ENCODE data around the gene SH2B2. TPM values are rescaled to one million over a fixed set of nuclear protein-coding genes. Genes with fewer than 3 reads are reported as not detected.

Gene SH2B2
- total RNA-seq, 3 donors from 2014 or later, result 1.6 to 6.6 (median 4.0) TPM

DNA sequence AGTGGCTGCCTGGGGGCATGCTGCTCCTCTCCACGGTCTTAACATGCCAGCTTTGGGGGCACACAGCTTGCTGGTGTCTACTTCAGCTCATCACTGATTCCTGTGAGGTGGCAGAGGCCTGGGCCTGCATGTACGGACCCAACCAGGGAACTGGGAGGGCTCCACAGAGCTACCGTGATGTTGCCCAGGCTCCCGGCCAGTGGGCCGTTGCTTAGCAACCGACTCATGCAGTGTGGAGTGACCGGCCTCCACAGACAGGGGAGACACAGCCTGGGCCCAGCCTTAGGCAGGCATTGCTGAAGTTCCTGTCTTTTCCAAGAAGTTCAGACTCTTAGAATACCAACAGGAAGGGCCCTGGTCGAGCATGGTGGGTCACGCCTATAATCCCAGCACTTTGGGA lies 25.8 kb upstream of the SH2B2 start:
- intact Hi-C loops (cut with DNase I; ENCODE audit: low total_unique reads), result no loop called here
- Histone ChIP-seq H3K27me3 (no peaks in the 10 kb centered on the region), H3K4me3 (no peak overlapping the region), H3K36me3 (no peaks in the 10 kb centered on the region), H3K9me3 (no peaks in the 10 kb centered on the region), H3K27ac (no peak overlapping the region), H3K4me1 (no peaks in the 10 kb centered on the region)
- DNase-seq (ENCODE audit: low spot score in 2 of 2), result no peak
- TF ChIP-seq POLR2AphosphoS5 (IDR thresholded peaks at IDR 0.05), result no peak
- no peak for TF ChIP-seq CTCF (IDR thresholded peaks at IDR 0.05)
- no peak for TF ChIP-seq POLR2A (IDR thresholded peaks at IDR 0.05)

GRCh38 chr7:102261451-102261850 lies 25.2 kb upstream of the SH2B2 start:
- no peaks in the 10 kb centered on the region for H3K9me3 ChIP-seq
- H3K36me3 ChIP-seq, result no peaks in the 10 kb centered on the region
- H3K27me3 ChIP-seq, result no peaks in the 10 kb centered on the region
- H3K4me3 ChIP-seq, result no peak overlapping the region
- no peak for DNase-seq (ENCODE audit: low spot score in 2 of 2)
- no peaks in the 10 kb centered on the region for H3K4me1 ChIP-seq
- intact Hi-C loops (cut with DNase I; ENCODE audit: low total_unique reads), result no loop called here
- TF ChIP-seq CTCF (IDR thresholded peaks at IDR 0.05), result no peak
- no peak for TF ChIP-seq POLR2A (IDR thresholded peaks at IDR 0.05)
- TF ChIP-seq POLR2AphosphoS5 (IDR thresholded peaks at IDR 0.05), result no peak
- H3K27ac ChIP-seq, result no peak overlapping the region

DNA sequence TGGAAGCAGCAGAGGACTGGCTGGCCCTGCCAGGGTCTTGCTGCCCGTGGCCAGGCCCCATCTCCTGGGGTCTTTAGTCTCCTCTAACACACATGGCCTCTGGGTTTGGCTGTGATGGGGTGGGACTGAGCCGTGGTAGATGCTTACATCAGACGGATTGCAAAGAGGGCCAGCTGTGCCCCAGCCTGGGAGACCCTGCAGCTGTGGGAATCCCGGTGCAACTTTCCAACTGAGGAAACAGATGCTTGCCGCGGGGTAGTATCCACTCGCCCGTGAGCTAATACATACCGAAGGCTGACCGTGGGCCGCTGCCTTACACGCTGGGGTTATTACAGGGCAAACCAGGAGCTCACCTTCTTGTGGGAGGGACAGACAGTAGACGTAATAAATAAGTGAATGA lies 24.1 kb upstream of the SH2B2 start:
- Histone ChIP-seq H3K4me1 (no peaks in the 10 kb centered on the region), H3K27me3 (no peaks in the 10 kb centered on the region), H3K27ac (no peak overlapping the region), H3K36me3 (no peaks in the 10 kb centered on the region), H3K9me3 (no peaks in the 10 kb centered on the region), H3K4me3 (no peak overlapping the region)
- intact Hi-C loops (cut with DNase I; ENCODE audit: low total_unique reads), result no loop called here
- TF ChIP-seq POLR2A (IDR thresholded peaks at IDR 0.05) (no peak), POLR2AphosphoS5 (IDR thresholded peaks at IDR 0.05) (no peak), CTCF (IDR thresholded peaks at IDR 0.05) (no peak)
- no peak for DNase-seq (ENCODE audit: low spot score in 2 of 2)

- H3K9me3 ChIP-seq, result no peaks in the 10 kb centered on the region
- no peaks in the 10 kb centered on the region for H3K36me3 ChIP-seq
- no peaks in the 10 kb centered on the region for H3K4me1 ChIP-seq
- H3K4me3 ChIP-seq, result no peak overlapping the region
- DNase-seq (ENCODE audit: low spot score in 2 of 2), result no peak
- H3K27me3 ChIP-seq, result no peaks in the 10 kb centered on the region
- H3K27ac ChIP-seq, result no peak overlapping the region
- TF ChIP-seq POLR2AphosphoS5 (IDR thresholded peaks at IDR 0.05), result no peak
- intact Hi-C loops (cut with DNase I; ENCODE audit: low total_unique reads), result no loop called here
Measured at GRCh38 chr7:102264367-102264891, 22.2 kb upstream of the SH2B2 start.

- no peaks in the 10 kb centered on the region for H3K27me3 ChIP-seq
- TF ChIP-seq CTCF (IDR thresholded peaks at IDR 0.05) (no peak), POLR2AphosphoS5 (IDR thresholded peaks at IDR 0.05) (no peak), POLR2A (IDR thresholded peaks at IDR 0.05) (no peak)
- no peaks in the 10 kb centered on the region for H3K9me3 ChIP-seq
- no peaks in the 10 kb centered on the region for H3K4me1 ChIP-seq
- intact Hi-C loops (cut with DNase I; ENCODE audit: low total_unique reads), result no loop called here
- no peak for DNase-seq (ENCODE audit: low spot score in 2 of 2)
- H3K4me3 ChIP-seq, result no peak overlapping the region
- no peaks in the 10 kb centered on the region for H3K36me3 ChIP-seq
- H3K27ac ChIP-seq, result no peak overlapping the region
Measured at GRCh38 chr7:102266541-102266940, 20.1 kb upstream of the SH2B2 start.

DNA sequence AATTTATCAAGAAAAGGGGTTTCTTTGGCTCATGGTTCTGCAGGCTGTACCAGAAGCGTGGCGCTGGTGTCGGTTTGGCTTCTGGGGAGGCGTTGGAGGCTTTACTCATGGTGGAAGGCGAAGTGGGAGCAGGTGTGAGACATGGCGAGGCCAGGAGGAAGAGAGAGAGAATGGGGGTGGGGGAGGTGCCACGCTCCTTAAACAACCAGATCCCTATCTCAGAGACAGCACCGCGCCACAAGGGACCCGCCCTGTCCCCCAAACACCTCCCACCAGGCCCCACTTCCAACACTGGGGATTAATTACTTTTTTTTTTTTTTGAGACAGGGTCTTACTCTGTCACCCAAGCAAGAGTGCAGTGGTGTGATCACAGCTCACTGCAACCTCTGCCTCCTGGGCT lies 18.0 kb upstream of the SH2B2 start:
- no peak for DNase-seq (ENCODE audit: low spot score in 2 of 2)
- H3K36me3 ChIP-seq, result no peaks in the 10 kb centered on the region
- no peak overlapping the region for H3K4me3 ChIP-seq
- H3K9me3 ChIP-seq, result no peaks in the 10 kb centered on the region
- intact Hi-C loops (cut with DNase I; ENCODE audit: low total_unique reads), result no loop called here
- H3K4me1 ChIP-seq, result no peaks in the 10 kb centered on the region
- H3K27me3 ChIP-seq, result no peaks in the 10 kb centered on the region
- TF ChIP-seq POLR2A (IDR thresholded peaks at IDR 0.05) (no peak), POLR2AphosphoS5 (IDR thresholded peaks at IDR 0.05) (no peak), CTCF (IDR thresholded peaks at IDR 0.05) (no peak)
- H3K27ac ChIP-seq, result no peak overlapping the region
